HAP-1 (cell line): Measurements from ENCODE around the gene SCAF8.
"Not testable (repeated sequence)": the region's sequence is repeated elsewhere in the genome, so short reads cannot be mapped to it uniquely, and the experiment has no call there.

Experiments
- DNase-seq, 2 experiments: peaks; one replicate each; pipeline ENCODE4 v3.0.0-alpha.2; 2016 to 2020; ENCODE audit warnings: low spot score in 2 of 2
- H3K27me3 ChIP-seq: fragments of 250-450 bp; sonication (Bioruptor Pico); 2 replicates; pipeline ENCODE4 v1.5.1; 2020; ENCODE audit warnings: low read depth, mild to moderate bottlenecking, moderate library complexity
- H3K36me3 ChIP-seq: fragments of 250-450 bp; sonication (Bioruptor Pico); replicated peaks from 2 replicates; pipeline ENCODE4 v1.5.1; 2020; ENCODE audit warnings: mild to moderate bottlenecking
- H3K4me1 ChIP-seq: fragments of 250-450 bp; sonication (Bioruptor Pico); 2 replicates; pipeline ENCODE4 v1.5.1; 2020; ENCODE audit warnings: mild to moderate bottlenecking
- H3K4me3 ChIP-seq: fragments of 250-450 bp; sonication (Bioruptor Pico); 2 replicates; pipeline ENCODE4 v1.5.1; 2020; ENCODE audit warnings: mild to moderate bottlenecking, moderate library complexity
- H3K9me3 ChIP-seq: fragments of 250-450 bp; sonication (Bioruptor Pico); 2 replicates; pipeline ENCODE4 v1.5.1; 2020; ENCODE audit warnings: mild to moderate bottlenecking, moderate library complexity
- in situ Hi-C: fragments of 300-500 bp; cut with MboI; formaldehyde crosslinking; loops from 3 replicates; pipeline ENCODE4 v1.14.3; 2020; ENCODE audit warnings: low sequenced_read_pairs, inconsistent platforms, mixed read lengths

The SCAF8 gene

DNA sequence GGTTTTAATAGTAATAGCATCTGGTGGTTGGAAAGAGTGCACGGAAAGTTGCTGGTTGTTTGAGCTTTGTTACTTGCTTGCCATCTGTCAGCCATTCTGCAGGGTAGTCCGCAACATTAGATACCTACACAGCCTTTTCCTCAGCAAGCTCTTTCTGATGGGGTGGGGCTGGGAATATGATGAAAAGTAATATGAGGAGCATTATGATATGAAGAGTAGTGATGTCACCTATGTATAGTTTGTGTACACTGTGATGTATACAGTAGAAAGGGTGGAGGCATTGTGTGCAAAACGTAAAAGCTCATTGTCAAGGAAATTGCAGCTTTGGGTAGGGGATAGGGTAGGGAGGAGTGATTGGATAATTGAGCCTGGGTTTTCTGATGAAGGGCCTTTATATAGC, 16.1 kb downstream of the SCAF8 start:
- in situ Hi-C loops = no loop called here
- no peaks in the 10 kb centered on the region for H3K27me3 ChIP-seq
- H3K9me3 ChIP-seq = no peaks in the 10 kb centered on the region
- no peaks in the 10 kb centered on the region; the same call in 1 of the 2 replicates for H3K36me3 ChIP-seq
- no peak for DNase-seq
- H3K4me1 ChIP-seq = peaks cover 6% of the 10 kb centered on the region
- no peak overlapping the region for H3K4me3 ChIP-seq

DNA sequence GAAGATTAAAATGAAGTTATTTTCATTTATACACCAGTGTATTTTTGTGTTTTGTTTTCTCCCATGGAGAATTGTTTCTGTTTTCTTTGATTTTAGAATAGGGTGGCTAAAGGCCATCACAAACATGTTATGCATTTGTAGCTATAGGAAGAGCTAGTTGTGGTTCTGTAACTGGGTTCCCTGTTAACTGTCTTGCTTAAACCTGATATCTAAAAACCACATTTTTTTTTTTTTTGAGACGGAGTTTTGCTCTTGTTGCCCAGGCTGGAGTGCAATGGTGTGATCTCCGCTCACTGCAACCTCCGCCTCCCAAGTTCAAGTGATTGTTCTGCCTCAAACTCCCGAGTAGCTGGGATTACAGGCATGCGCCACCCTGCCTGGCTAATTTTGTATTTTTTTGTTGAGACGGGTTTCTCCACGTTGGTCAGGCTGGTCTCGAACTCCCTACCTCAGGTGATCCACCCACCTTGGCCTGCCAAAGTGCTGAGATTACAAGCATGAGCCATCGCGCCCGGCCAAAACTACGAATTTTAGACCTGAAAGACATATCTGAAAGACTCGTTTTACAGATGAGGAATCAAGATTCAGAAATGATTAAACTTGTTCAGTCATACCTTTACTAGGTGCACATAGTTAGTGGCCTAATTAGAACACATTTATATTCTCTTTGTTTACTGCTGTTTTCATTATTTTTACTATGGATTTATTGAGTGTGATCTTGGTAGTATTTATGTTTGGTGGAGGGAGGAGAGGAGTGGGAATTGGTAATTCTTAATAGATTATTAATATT, 18.0 kb downstream of the SCAF8 start:
- Histone ChIP-seq H3K27me3 (no peaks in the 10 kb centered on the region), H3K4me3 (no peak overlapping the region), H3K9me3 (no peaks in the 10 kb centered on the region), H3K4me1 (peaks cover 11% of the 10 kb centered on the region), H3K36me3 (no peaks in the 10 kb centered on the region; the same call in 1 of the 2 replicates)
- no peak for DNase-seq
- in situ Hi-C loops = no loop called here

DNA sequence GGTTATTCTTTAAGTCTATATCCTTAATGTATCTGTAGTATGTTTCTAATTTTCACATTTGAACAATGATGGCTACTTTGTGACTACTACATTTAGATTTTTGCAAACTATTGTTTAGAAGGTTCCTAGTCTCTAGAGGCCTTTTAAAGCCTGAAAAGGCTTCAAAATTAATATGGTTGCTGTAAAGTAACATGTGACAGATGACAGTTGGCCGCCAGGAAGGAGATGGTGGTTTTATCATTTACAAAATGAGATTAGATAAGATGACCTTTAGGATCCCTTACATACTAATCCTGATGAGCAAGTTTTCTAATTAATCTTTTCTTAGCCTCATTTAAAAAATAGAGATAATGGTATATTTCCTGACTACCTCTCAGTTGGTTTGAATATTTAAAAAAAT, 18.8 kb downstream of the SCAF8 start:
- no peaks in the 10 kb centered on the region for H3K9me3 ChIP-seq
- H3K4me3 ChIP-seq = no peak overlapping the region
- in situ Hi-C loops = no loop called here
- H3K36me3 ChIP-seq = no peaks in the 10 kb centered on the region; the same call in 1 of the 2 replicates
- no peaks in the 10 kb centered on the region for H3K27me3 ChIP-seq
- peaks cover 11% of the 10 kb centered on the region for H3K4me1 ChIP-seq
- no peak for DNase-seq

DNA sequence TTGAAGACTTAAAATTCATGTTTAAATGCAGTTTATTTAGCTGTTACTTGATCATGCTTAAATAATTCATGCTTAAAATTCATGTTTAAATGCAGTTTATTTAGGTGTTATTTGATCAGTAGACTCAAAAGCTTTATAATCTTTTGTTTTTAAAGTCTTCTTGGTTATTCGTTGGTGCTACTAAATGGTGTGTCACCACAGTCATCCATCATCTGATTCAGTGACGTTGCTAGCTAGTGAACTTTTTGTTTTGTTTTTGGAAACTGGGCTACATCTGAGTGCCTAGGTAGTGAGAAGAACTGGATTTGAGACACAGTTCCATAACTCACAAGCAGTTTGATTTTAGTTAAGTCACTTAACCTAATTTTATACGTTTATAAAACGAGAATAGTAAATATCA, 20.9 kb downstream of the SCAF8 start:
- in situ Hi-C loops = no loop called here
- DNase-seq = no peak
- Histone ChIP-seq H3K27me3 (no peaks in the 10 kb centered on the region), H3K36me3 (no peaks in the 10 kb centered on the region; the same call in 1 of the 2 replicates), H3K4me3 (no peak overlapping the region), H3K9me3 (no peaks in the 10 kb centered on the region), H3K4me1 (peaks cover 11% of the 10 kb centered on the region)

DNA sequence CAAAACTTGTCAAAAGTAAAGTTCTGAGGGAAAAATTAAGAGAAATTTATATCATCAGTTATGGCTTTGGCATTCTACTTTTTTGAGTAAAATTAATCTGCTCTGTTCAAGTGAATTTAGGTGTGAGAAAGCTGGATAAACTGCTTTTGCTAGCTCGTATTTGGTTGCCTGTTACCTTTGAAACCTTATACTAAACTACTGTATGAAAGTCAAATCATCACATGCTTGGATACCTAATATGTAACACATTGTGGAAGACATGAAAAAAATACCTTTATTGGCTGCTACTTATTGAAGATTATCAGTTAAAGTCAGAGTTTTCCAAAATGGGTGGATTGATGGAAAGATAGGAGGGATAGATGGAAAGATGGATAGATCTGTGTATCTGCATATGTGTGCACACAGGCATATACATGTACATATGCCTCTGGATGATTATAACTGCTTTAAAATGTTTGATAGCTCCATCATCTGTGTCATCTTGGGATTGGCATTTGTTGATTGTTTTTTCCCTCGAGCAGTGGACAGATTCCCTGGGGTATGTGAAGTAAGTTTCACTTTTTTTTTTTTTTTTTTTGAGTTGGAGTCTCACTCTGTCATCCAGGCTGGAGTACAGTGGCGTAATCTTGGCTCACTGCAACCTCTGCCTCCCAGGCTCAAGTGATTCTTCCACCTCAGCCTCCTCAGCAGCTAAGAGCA, 24.3 kb downstream of the SCAF8 start:
- H3K4me1 ChIP-seq = peaks cover 11% of the 10 kb centered on the region
- H3K36me3 ChIP-seq = no peaks in the 10 kb centered on the region
- H3K27me3 ChIP-seq = no peaks in the 10 kb centered on the region
- no peak for DNase-seq
- in situ Hi-C loops = no loop called here
- H3K4me3 ChIP-seq = no peak overlapping the region
- no peaks in the 10 kb centered on the region for H3K9me3 ChIP-seq

DNA sequence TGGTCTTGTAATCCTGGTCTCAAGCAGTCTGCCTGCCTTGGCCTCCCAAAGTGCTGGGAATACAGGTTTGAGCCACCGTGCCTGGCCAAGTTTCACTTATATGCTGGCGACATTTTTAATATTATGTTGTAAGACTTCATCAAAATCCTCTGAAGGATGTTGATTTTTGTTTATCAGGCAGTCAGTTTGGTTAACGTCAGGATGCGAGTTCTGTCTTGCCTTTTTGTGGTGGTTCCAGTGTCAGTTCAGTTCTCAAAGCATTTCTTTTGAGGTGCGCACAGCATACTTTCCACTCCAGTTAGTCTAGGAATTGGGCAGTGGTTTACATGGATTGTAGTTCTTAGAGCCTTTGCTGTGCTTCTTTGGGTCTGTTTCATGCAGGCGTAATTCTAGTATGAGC, 24.9 kb downstream of the SCAF8 start:
- no peaks in the 10 kb centered on the region for H3K27me3 ChIP-seq
- peaks cover 11% of the 10 kb centered on the region for H3K4me1 ChIP-seq
- no peak overlapping the region for H3K4me3 ChIP-seq
- H3K36me3 ChIP-seq = no peaks in the 10 kb centered on the region
- in situ Hi-C loops = no loop called here
- DNase-seq = no peak
- no peaks in the 10 kb centered on the region for H3K9me3 ChIP-seq

DNA sequence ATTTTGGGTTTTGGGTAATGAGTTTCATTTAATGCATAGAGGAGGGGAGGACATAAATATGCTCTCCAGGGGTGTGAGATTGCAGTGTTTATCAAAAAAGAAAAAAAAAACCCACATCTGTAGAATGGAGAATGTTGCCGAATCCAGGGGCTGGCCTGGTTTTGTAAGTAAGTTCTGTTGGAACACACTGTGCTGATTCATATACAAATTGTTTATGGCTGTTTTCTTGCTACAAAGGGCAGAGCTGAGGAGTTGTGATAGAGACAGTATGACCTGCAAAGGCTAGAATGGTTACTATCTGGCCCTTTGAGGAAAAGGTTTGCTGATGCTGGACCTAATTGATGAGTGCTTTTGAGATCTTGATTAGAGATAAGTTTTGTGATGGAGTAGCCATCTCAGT, 30.4 kb downstream of the SCAF8 start:
- Histone ChIP-seq H3K36me3 (peaks cover 4% of the 10 kb centered on the region), H3K27me3 (no peaks in the 10 kb centered on the region), H3K4me3 (no peak overlapping the region), H3K4me1 (peaks cover 2% of the 10 kb centered on the region; the same call in 1 of the 2 replicates), H3K9me3 (no peaks in the 10 kb centered on the region)
- in situ Hi-C loops = no loop called here
- no peak for DNase-seq

DNA sequence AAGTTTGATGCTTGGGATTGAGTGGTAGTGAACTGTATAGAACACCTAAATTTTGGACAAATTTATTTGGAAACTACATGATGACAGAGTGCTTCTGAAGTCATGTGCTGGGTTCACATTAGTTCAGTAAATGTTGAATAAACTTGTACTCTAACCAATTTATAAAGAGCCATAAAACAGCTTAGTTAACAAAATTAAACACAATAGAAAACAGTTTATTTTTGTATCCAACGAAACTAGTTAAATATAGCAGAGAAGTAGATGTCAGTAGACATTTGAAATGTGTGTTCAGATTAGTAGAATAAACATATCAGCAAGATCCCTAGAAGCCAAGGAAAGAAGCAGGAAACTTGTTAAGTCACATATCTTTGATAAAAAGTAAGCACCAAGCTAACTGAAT, 32.1 kb downstream of the SCAF8 start:
- no peak for DNase-seq
- H3K9me3 ChIP-seq = no peaks in the 10 kb centered on the region
- in situ Hi-C loops = no loop called here
- H3K4me1 ChIP-seq = peaks cover 2% of the 10 kb centered on the region; the same call in 1 of the 2 replicates
- peaks cover 4% of the 10 kb centered on the region for H3K36me3 ChIP-seq
- no peaks in the 10 kb centered on the region for H3K27me3 ChIP-seq
- no peak overlapping the region for H3K4me3 ChIP-seq

DNA sequence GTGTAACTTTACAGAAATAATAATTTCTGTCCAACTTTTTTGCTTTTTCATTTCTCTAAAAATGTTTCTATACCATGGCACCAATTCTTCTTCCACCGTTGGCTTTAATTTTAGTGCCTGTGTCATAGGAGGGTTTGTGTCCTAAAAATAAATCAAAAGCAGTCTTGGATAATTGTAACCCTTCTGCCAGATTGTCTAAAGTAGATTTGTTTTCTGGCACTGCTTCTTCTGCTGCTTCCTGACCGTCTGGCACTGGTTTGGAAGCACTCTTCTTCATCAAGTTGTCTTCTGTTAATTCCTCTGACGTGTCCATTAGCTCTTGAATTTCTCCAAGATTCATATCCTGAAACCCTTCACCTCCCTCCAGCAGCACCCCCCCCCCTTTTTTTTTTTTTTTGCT, 33.1 kb downstream of the SCAF8 start:
- in situ Hi-C loops = no loop called here
- no peak for DNase-seq
- Histone ChIP-seq H3K9me3 (no peaks in the 10 kb centered on the region), H3K27me3 (no peaks in the 10 kb centered on the region), H3K36me3 (peaks cover 4% of the 10 kb centered on the region), H3K4me1 (peaks cover 2% of the 10 kb centered on the region; the same call in 1 of the 2 replicates), H3K4me3 (no peak overlapping the region)

DNA sequence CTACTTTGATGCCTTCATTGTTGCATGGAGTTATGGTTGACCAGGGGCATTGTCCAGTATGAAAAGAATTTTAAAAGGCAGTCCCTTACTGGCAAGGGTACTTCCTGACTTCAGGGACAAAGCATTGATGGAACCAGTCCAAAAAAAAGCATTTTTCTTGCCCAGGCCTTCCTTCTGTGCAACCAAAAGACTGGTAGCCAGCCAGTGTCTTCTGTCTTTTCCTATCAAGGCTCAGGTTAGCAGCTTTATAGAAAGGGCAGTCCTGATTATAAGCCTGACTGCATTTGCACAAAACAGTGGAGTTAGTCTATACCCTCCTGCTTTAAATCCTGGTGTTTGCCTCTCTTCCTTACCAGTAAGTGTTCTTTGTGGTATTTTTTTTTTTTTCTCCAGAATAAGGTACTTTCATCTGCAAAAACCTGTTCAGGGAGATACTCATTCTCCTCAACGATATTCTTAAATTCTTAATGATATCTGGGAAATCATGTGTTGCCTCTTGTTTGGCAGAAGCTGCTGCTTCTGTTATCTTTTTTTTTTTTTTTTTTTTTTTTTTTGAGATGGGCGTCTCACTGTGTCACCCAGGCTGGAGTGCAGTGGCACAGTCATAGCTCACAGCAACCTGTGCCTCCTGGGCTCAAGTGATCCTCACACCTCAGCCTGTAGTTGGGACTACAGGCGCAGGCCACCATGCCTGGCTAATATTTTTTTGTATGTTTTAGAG, 33.9 kb downstream of the SCAF8 start:
- Histone ChIP-seq H3K4me3 (no peak overlapping the region), H3K4me1 (peaks cover 2% of the 10 kb centered on the region; the same call in 1 of the 2 replicates)
- no peak for DNase-seq

DNA sequence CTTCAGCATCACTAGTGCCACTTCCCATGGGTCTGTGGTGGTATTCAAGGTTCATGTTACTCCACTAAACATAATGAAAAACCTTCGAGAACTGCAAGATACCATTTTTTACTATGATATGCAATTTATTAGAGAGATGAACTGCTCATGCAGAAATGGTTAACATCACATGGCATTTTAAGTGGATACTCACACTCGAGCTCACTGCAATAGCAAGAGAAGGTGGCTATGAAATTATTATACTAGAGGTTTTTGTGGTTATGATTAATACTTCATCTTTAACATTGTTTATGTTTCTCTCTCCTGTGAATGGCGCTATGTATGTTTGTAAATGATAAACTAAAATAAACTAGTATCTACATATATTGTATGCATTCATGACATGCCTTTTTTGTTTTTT, 35.1 kb downstream of the SCAF8 start:
- in situ Hi-C loops = no loop called here
- Histone ChIP-seq H3K9me3 (no peaks in the 10 kb centered on the region), H3K36me3 (peaks cover 6% of the 10 kb centered on the region), H3K4me1 (peaks cover 3% of the 10 kb centered on the region), H3K4me3 (no peak overlapping the region), H3K27me3 (no peaks in the 10 kb centered on the region)
- DNase-seq = no peak

More for the DNA sequence above, 33.9 kb downstream of the SCAF8 start:
- in situ Hi-C loops = no loop called here
- Histone ChIP-seq H3K9me3 (no peaks in the 10 kb centered on the region), H3K36me3 (peaks cover 4% of the 10 kb centered on the region), H3K27me3 (no peaks in the 10 kb centered on the region)

DNA sequence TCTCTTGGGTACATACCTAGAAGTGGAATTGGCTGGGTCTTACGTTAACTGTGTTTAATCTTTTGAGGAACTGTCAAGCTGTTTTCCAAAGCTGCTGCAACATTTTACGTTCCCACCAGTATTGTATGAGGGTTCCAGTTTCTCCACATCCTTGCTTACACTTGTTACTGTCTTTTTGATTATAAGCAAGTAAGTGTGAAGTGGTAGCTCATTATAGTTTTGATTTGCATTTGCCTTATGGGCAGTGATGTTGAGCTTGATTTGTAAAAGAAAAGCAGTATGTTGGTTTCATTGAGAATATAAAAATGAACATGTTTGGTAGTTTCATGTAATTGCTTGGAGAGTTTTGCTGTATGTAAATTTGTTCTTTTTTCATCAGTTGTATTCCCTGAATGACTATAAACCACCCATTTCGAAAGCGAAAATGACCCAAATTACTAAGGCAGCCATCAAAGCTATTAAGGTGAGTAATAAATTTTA, 40.4 kb downstream of the SCAF8 start:
- Histone ChIP-seq H3K4me3 (no peak overlapping the region), H3K36me3 (peaks cover 9% of the 10 kb centered on the region), H3K4me1 (peaks cover 10% of the 10 kb centered on the region), H3K9me3 (no peaks in the 10 kb centered on the region), H3K27me3 (no peaks in the 10 kb centered on the region)
- in situ Hi-C loops = no loop called here
- DNase-seq = no peak

DNA sequence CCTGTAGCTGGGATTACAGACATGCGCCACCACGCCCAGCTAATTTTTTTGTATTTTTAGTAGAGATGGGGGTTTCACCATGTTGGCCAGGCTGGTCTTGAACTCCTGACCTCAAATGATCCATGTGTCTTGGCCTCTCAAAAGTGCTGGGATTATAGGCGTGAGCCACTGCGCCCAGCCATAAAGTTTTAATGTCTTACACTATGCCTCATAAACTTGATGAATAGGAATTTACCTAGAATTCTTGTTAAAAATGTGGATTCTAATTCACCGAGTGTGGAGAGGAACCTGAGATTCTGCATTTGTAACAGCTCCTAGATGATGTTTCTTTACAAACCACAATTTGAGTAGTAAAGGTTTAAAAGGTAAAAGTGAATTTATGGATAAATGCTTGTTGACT, 45.9 kb downstream of the SCAF8 start:
- peaks cover 16% of the 10 kb centered on the region for H3K36me3 ChIP-seq
- in situ Hi-C loops, H3K4me3 ChIP-seq, DNase-seq, H3K4me1 ChIP-seq, H3K27me3 ChIP-seq, H3K9me3 ChIP-seq: not testable (repeated sequence)

DNA sequence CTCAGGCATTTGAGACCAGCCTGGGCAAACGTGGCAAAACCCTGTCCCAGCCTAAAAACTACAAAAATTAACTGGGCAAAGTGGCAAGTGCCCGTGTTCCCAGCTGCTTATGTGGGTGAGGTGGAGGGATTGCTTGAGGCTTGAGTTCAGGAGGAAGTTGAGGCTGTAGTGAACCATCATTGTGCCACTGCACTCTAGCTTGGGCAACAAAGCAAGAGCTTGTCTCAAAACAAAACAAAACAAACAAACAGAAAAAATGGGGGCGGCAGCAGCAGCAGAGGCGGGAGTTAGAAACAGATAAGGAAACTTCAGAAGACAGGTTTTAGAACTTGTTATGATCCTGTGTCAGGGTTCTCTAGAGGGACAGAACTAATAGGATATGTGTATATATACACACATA, 49.0 kb downstream of the SCAF8 start:
- Histone ChIP-seq H3K9me3 (no peaks in the 10 kb centered on the region), H3K4me3 (no peak overlapping the region), H3K27me3 (no peaks in the 10 kb centered on the region), H3K4me1 (peaks cover 15% of the 10 kb centered on the region), H3K36me3 (peaks cover 11% of the 10 kb centered on the region)
- DNase-seq = no peak
- in situ Hi-C loops = no loop called here
